HepG2 (cell line): Measurements from ENCODE around the gene GREM1. TPM values are rescaled to one million over a fixed set of nuclear protein-coding genes. Genes with fewer than 3 reads are reported as not detected.

Experiments used
- ARHGAP35 ChIP-seq: sonication (generic); formaldehyde crosslinking; IDR thresholded peaks from 2 replicates; pipeline ENCODE4 v1.9.0; 2022; ENCODE audit warnings: mild to moderate bottlenecking, inconsistent platforms, moderate library complexity, missing genetic modification reagents, borderline replicate concordance
- ARNT2 ChIP-seq: sonication (generic); formaldehyde crosslinking; IDR thresholded peaks from 2 replicates; pipeline ENCODE4 v1.8.0; 2022; ENCODE audit warnings: mild to moderate bottlenecking, low read depth, missing genetic modification reagents, moderate library complexity
- ARNTL ChIP-seq: sonication (generic); formaldehyde crosslinking; IDR thresholded peaks from 2 replicates; pipeline ENCODE4 v1.4.0; 2020; ENCODE audit warnings: mild to moderate bottlenecking, missing genetic modification reagents
- CCAR2 ChIP-seq: fragments of 200-400 bp; formaldehyde crosslinking; optimal IDR thresholded peaks from 2 replicates; pipeline ENCODE3; 2018; ENCODE audit warnings: low read depth, mild to moderate bottlenecking, low read length, moderate library complexity
- CEBPG ChIP-seq: IDR thresholded peaks from 2 replicates; pipeline ENCODE4 v1.6.1; 2016
- ELF4 ChIP-seq: sonication (generic); formaldehyde crosslinking; IDR thresholded peaks from 2 replicates; pipeline ENCODE4 v1.5.0; 2020; ENCODE audit warnings: missing genetic modification reagents, mild to moderate bottlenecking, moderate library complexity, borderline replicate concordance
- FOXA1 ChIP-seq, 2 experiments: fragments of 450-650 bp in 1 of 2; sonication (generic) in 1 of 2; formaldehyde crosslinking in 1 of 2; IDR thresholded peaks; 2 replicates each; pipeline versions ENCODE4 v1.4.0 to v1.6.1; 2016 to 2020; ENCODE audit warnings: missing genetic modification reagents in 1 of 2
- HNF4A ChIP-seq: sonication (generic); formaldehyde crosslinking; IDR thresholded peaks from 2 replicates; pipeline ENCODE4 v1.4.0; 2020; ENCODE audit warnings: missing genetic modification reagents
- RARA ChIP-seq: IDR thresholded peaks from 2 replicates; pipeline ENCODE4 v1.6.1; 2016; ENCODE audit warnings: missing genetic modification reagents, missing compliant biosample characterization
- ZMAT3 ChIP-seq: sonication (generic); formaldehyde crosslinking; conservative IDR thresholded peaks from 2 replicates; pipeline ENCODE4 v1.7.0; 2021; ENCODE audit warnings: missing genetic modification reagents
- ZNF121 ChIP-seq: sonication (generic); formaldehyde crosslinking; IDR thresholded peaks from 2 replicates; pipeline ENCODE4 v1.5.0; 2020; ENCODE audit warnings: mild to moderate bottlenecking, missing genetic modification reagents
- ZNF674 ChIP-seq: sonication (generic); formaldehyde crosslinking; IDR thresholded peaks from 2 replicates; pipeline ENCODE4 v1.5.0; 2020; ENCODE audit warnings: low read depth, mild to moderate bottlenecking, missing genetic modification reagents
- ZNF7 ChIP-seq: IDR thresholded peaks from 2 replicates; pipeline ENCODE4 v1.6.1; 2016; ENCODE audit warnings: missing biosample characterization, missing genetic modification reagents
- polyA plus RNA-seq, 8 experiments: library from polyadenylated mRNA; depleted of rRNA in 3 of 8; stranded (reverse) in 7 of 8; unstranded in 1 of 8; fragments of >200 nt; fragmentation: Illumina TruSeq in 4 of 8; extraction: Trizol in 4 of 8; gene quantifications; 2 replicates each; pipeline versions ENCODE4 v1.2.1 to v1.2.3, GENCODE V29; 2011 to 2016; ENCODE audit warnings: low read depth in 4 of 8, missing spikeins in 1 of 8, mixed read lengths in 1 of 8; ENCODE audit not compliant: insufficient read depth in 1 of 8
- total RNA-seq, 5 experiments: library from RNA; depleted of rRNA; stranded (reverse); fragments of >200 nt; fragmentation: Illumina TruSeq; extraction: Trizol; gene quantifications; 2 replicates each; pipeline ENCODE4 v1.2.3, GENCODE V29; 2016; ENCODE audit warnings: low read depth in 1 of 5
- TF ChIP-seq, protein P1 (sequence below): sonication (generic); formaldehyde crosslinking; IDR thresholded peaks from 2 replicates; pipeline ENCODE4 v1.4.0; 2020; ENCODE audit warnings: missing genetic modification reagents, mild to moderate bottlenecking, borderline replicate concordance
- TF ChIP-seq, protein P2 (sequence below): IDR thresholded peaks from 2 replicates; pipeline ENCODE4 v1.6.1; 2016; ENCODE audit warnings: missing genetic modification reagents, missing compliant biosample characterization
- TF ChIP-seq, protein P3 (sequence below): sonication (generic); formaldehyde crosslinking; IDR thresholded peaks from 2 replicates; pipeline ENCODE4 v1.5.0; 2020; ENCODE audit warnings: mild to moderate bottlenecking, missing genetic modification reagents
- TF ChIP-seq, protein P4 (sequence below): sonication (generic); formaldehyde crosslinking; IDR thresholded peaks from 2 replicates; pipeline ENCODE4 v1.4.0; 2020; ENCODE audit warnings: missing genetic modification reagents
- TF ChIP-seq, protein P5 (sequence below): sonication (generic); formaldehyde crosslinking; IDR thresholded peaks from 2 replicates; pipeline ENCODE4 v1.4.0; 2020; ENCODE audit warnings: mild to moderate bottlenecking, missing genetic modification reagents, borderline replicate concordance

Gene GREM1
- total and polyA plus RNA-seq, 2 of the 13 experiments (the other 11 are each of a cell fraction or from before 2014, with no cell fraction given), result 0.02 to 0.08 TPM

DNA sequence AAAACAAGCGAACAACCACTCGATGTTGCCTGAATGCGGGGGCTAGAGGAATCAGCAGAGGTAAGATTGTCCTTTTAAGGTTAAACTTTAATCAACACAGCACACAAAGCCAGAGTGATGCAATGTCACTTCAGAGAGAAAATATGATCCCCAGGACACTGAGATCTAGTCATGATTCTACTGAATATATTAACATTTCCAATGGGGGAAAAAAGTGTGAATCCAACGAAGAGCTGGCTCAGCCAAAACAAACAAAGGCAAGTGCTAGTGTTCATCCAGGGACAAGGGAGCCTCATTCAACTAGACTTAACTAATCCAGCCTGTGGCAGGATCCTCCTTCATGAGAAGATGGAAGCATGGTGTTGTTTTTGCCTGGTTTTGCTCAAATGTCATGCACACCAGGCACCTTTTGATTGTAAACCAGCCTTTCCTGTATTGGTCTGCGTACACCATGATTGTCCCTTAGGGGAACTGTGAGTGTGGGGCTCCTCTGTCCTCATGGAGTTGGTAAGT lies 40.5 kb upstream of the GREM1 start (continued):
- TF ChIP-seq, protein P1, sequence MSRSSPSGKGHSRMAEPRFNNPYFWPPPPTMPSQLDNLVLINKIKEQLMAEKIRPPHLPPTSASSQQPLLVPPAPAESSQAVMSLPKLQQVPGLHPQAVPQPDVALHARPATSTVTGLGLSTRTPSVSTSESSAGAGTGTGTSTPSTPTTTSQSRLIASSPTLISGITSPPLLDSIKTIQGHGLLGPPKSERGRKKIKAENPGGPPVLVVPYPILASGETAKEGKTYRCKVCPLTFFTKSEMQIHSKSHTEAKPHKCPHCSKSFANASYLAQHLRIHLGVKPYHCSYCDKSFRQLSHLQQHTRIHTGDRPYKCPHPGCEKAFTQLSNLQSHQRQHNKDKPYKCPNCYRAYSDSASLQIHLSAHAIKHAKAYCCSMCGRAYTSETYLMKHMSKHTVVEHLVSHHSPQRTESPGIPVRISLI (CRISPR knock-in tag), result peak; percentile 46; the same call in 1 of the 2 replicates
- TF ChIP-seq, protein P2, sequence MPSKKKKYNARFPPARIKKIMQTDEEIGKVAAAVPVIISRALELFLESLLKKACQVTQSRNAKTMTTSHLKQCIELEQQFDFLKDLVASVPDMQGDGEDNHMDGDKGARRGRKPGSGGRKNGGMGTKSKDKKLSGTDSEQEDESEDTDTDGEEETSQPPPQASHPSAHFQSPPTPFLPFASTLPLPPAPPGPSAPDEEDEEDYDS (CRISPR knock-in tag), result 0 out of 2 replicates have a peak, but pooled peaks have one; percentile 6
- no peak for TF ChIP-seq ARNTL (CRISPR knock-in tag)
- TF ChIP-seq ARNT2 (CRISPR knock-in tag), result no peak
- TF ChIP-seq, protein P3, sequence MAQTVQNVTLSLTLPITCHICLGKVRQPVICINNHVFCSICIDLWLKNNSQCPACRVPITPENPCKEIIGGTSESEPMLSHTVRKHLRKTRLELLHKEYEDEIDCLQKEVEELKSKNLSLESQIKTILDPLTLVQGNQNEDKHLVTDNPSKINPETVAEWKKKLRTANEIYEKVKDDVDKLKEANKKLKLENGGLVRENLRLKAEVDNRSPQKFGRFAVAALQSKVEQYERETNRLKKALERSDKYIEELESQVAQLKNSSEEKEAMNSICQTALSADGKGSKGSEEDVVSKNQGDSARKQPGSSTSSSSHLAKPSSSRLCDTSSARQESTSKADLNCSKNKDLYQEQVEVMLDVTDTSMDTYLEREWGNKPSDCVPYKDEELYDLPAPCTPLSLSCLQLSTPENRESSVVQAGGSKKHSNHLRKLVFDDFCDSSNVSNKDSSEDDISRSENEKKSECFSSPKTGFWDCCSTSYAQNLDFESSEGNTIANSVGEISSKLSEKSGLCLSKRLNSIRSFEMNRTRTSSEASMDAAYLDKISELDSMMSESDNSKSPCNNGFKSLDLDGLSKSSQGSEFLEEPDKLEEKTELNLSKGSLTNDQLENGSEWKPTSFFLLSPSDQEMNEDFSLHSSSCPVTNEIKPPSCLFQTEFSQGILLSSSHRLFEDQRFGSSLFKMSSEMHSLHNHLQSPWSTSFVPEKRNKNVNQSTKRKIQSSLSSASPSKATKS (CRISPR knock-in tag), result no peak
- TF ChIP-seq, protein P4, sequence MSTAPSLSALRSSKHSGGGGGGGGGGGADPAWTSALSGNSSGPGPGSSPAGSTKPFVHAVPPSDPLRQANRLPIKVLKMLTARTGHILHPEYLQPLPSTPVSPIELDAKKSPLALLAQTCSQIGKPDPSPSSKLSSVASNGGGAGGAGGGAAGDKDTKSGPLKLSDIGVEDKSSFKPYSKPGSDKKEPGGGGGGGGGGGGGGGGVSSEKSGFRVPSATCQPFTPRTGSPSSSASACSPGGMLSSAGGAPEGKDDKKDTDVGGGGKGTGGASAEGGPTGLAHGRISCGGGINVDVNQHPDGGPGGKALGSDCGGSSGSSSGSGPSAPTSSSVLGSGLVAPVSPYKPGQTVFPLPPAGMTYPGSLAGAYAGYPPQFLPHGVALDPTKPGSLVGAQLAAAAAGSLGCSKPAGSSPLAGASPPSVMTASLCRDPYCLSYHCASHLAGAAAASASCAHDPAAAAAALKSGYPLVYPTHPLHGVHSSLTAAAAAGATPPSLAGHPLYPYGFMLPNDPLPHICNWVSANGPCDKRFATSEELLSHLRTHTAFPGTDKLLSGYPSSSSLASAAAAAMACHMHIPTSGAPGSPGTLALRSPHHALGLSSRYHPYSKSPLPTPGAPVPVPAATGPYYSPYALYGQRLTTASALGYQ, result peak; percentile 52; the same call in 1 of the 2 replicates
- TF ChIP-seq RARA (CRISPR knock-in tag), result 0 out of 2 replicates have a peak, but pooled peaks have one; percentile 21
- no peak for TF ChIP-seq ARHGAP35 (CRISPR knock-in tag)
- TF ChIP-seq CEBPG (CRISPR knock-in tag), result peak; percentile 97
- no peak for TF ChIP-seq ZNF121 (CRISPR knock-in tag)
- no peak for TF ChIP-seq ELF4 (CRISPR knock-in tag)
- TF ChIP-seq ZNF7, result no peak
- TF ChIP-seq HNF4A (CRISPR knock-in tag), result peak; percentile 35; the same call in 1 of the 2 replicates
- no peak for TF ChIP-seq CCAR2
- no peak for TF ChIP-seq FOXA1 (IDR thresholded peaks at IDR 0.05)
- TF ChIP-seq FOXA1 (CRISPR knock-in tag; IDR thresholded peaks at IDR 0.05), result peak; percentile 70
- no peak for TF ChIP-seq ZNF674
- TF ChIP-seq, protein P5, sequence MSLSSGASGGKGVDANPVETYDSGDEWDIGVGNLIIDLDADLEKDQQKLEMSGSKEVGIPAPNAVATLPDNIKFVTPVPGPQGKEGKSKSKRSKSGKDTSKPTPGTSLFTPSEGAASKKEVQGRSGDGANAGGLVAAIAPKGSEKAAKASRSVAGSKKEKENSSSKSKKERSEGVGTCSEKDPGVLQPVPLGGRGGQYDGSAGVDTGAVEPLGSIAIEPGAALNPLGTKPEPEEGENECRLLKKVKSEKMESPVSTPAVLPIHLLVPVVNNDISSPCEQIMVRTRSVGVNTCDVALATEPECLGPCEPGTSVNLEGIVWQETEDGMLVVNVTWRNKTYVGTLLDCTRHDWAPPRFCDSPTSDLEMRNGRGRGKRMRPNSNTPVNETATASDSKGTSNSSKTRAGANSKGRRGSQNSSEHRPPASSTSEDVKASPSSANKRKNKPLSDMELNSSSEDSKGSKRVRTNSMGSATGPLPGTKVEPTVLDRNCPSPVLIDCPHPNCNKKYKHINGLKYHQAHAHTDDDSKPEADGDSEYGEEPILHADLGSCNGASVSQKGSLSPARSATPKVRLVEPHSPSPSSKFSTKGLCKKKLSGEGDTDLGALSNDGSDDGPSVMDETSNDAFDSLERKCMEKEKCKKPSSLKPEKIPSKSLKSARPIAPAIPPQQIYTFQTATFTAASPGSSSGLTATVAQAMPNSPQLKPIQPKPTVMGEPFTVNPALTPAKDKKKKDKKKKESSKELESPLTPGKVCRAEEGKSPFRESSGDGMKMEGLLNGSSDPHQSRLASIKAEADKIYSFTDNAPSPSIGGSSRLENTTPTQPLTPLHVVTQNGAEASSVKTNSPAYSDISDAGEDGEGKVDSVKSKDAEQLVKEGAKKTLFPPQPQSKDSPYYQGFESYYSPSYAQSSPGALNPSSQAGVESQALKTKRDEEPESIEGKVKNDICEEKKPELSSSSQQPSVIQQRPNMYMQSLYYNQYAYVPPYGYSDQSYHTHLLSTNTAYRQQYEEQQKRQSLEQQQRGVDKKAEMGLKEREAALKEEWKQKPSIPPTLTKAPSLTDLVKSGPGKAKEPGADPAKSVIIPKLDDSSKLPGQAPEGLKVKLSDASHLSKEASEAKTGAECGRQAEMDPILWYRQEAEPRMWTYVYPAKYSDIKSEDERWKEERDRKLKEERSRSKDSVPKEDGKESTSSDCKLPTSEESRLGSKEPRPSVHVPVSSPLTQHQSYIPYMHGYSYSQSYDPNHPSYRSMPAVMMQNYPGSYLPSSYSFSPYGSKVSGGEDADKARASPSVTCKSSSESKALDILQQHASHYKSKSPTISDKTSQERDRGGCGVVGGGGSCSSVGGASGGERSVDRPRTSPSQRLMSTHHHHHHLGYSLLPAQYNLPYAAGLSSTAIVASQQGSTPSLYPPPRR (CRISPR knock-in tag), result peak; percentile 83; the same call in 1 of the 2 replicates
- 0 out of 2 replicates have a peak, but pooled peaks have one; percentile 33 for TF ChIP-seq ZMAT3 (CRISPR knock-in tag)
